Brain microvascular endothelial cell (primary cell): ENCODE results near the gene DENR.
A peak's percentile ranks its signal among the peaks of the same experiment; 100 is the strongest.

Experiments used
- DNase-seq: peaks from one replicate; pipeline ENCODE4 v3.0.0-alpha.2; 2020
- H3K27ac ChIP-seq: fragments of 250-450 bp; sonication (Bioruptor Pico); 2 replicates; pipeline ENCODE4 v1.5.1; 2020; ENCODE audit warnings: mild to moderate bottlenecking, moderate library complexity
- H3K27me3 ChIP-seq: fragments of 250-450 bp; sonication (Bioruptor Pico); replicated peaks from 2 replicates; pipeline ENCODE4 v1.5.1; 2020; ENCODE audit warnings: mild to moderate bottlenecking
- H3K36me3 ChIP-seq: fragments of 250-450 bp; sonication (Bioruptor Pico); replicated peaks from 2 replicates; pipeline ENCODE4 v1.5.1; 2020; ENCODE audit warnings: mild to moderate bottlenecking
- H3K4me3 ChIP-seq: 2 replicates; pipeline ENCODE4 v1.5.1; 2011; ENCODE audit warnings: low read depth, mild to moderate bottlenecking, control low read depth, low read length, moderate library complexity
- CTCF ChIP-seq: IDR thresholded peaks from 2 replicates; pipeline ENCODE4 v1.5.1; 2011; ENCODE audit warnings: low read depth, mild to moderate bottlenecking, moderate library complexity, low read length, control low read depth, inconsistent platforms; ENCODE audit errors: missing control alignments
- in situ Hi-C: cut with HindIII; loops from 2 replicates; pipeline ENCODE4 v1.10.0; 2017; ENCODE audit warnings: low sequenced_read_pairs, low pct_ligation_motif_present

Gene DENR

GRCh38 chr12:122753319-122753650 is 661 bp downstream of the DENR start:
- TF ChIP-seq CTCF = no peak
- Histone ChIP-seq H3K36me3 (peaks cover 28% of the 10 kb centered on the region), H3K27me3 (no peaks in the 10 kb centered on the region), H3K4me3 (peak overlapping the region; percentile 94), H3K27ac (peak overlapping the region; percentile 83)
- in situ Hi-C loops = loop anchor here (25.0 kb wide), 1 partner anchor 116 kb away; no protein-coding TSS in a partner anchor
- DNase-seq = no peak

GRCh38 chr12:122754790-122755189 is 2.2 kb downstream of the DENR start:
- in situ Hi-C loops = loop anchor here (25.0 kb wide), 1 partner anchor 117 kb away; no protein-coding TSS in a partner anchor
- TF ChIP-seq CTCF = no peak
- H3K4me3 ChIP-seq = no peak overlapping the region
- H3K27ac ChIP-seq = no peak overlapping the region
- H3K36me3 ChIP-seq = peaks cover 38% of the 10 kb centered on the region
- no peak for DNase-seq
- no peaks in the 10 kb centered on the region for H3K27me3 ChIP-seq

GRCh38 chr12:122757568-122757967 is 4.9 kb downstream of the DENR start:
- in situ Hi-C loops = loop anchor here (25.0 kb wide), 1 partner anchor 120 kb away; no protein-coding TSS in a partner anchor
- Histone ChIP-seq H3K27me3 (no peaks in the 10 kb centered on the region), H3K27ac (no peak overlapping the region), H3K36me3 (peaks cover 58% of the 10 kb centered on the region), H3K4me3 (no peak overlapping the region)
- no peak for DNase-seq
- no peak for TF ChIP-seq CTCF

GRCh38 chr12:122785503-122785902 is 32.9 kb downstream of the DENR start:
- in situ Hi-C loops = no loop called here
- Histone ChIP-seq H3K36me3 (no peaks in the 10 kb centered on the region), H3K27ac (no peak overlapping the region), H3K4me3 (no peak overlapping the region), H3K27me3 (no peaks in the 10 kb centered on the region)
- no peak for DNase-seq
- no peak for TF ChIP-seq CTCF

GRCh38 chr12:122788387-122788786 is 35.8 kb downstream of the DENR start:
- no peak overlapping the region for H3K27ac ChIP-seq
- in situ Hi-C loops = no loop called here
- no peak for TF ChIP-seq CTCF
- DNase-seq = no peak
- no peak overlapping the region for H3K4me3 ChIP-seq
- H3K36me3 ChIP-seq = no peaks in the 10 kb centered on the region
- no peaks in the 10 kb centered on the region for H3K27me3 ChIP-seq

- DNase-seq = no peak
- Histone ChIP-seq H3K27me3 (no peaks in the 10 kb centered on the region), H3K4me3 (no peak overlapping the region), H3K27ac (no peak overlapping the region), H3K36me3 (no peaks in the 10 kb centered on the region)
- in situ Hi-C loops = no loop called here
- TF ChIP-seq CTCF = no peak
Measured at GRCh38 chr12:122789637-122790036, 37.0 kb downstream of the DENR start.
